ENCODE data around the gene EGLN1. TPM values are rescaled to one million over a fixed set of nuclear protein-coding genes. Genes with fewer than 3 reads are reported as not detected.

EGLN1 gene
- total and polyA plus RNA-seq, 10 of the 15 experiments (the other 5 are each of a cell fraction or from before 2014, with no cell fraction given), result 2.4 to 46.6 (median 8.7) TPM

- H3K27me3 ChIP-seq (replicated peaks in 1 of 2; ENCODE audit: control insufficient read depth in 2 of 2, insufficient read depth in 2 of 2, low read length in 1 of 2), result no peaks in the 10 kb centered on the region
- H2AFZ ChIP-seq (ENCODE audit: control insufficient read depth, low read depth, low read length), result peak within 1 kb of the TSS; percentile 98
- H3K79me2 ChIP-seq (ENCODE audit: control insufficient read depth, insufficient read depth, low read length), result peaks cover 64% of the 10 kb centered on the region
- peak; percentile 98 for FAIRE-seq
- peak within 1 kb of the TSS; percentile 93 for H3K4me2 ChIP-seq (ENCODE audit: control insufficient read depth, insufficient read depth)
- in situ Hi-C loops (cut with MboI), result no loop called here
- ChIA-PET POLR2A (interaction anchor here (0.5 to 1.4 kb wide), 13 partner anchors 11 to 238 kb away, joined by 3 to 6 read pairs (median 3); partner anchors contain the start of gene TSNAX), CTCF (interaction anchor here (0.6 to 2.6 kb wide), 13 partner anchors 11 to 914 kb away, joined by 3 to 15 read pairs (median 3); no protein-coding TSS in a partner anchor), RAD21 (ENCODE audit: unreplicated experiment) (interaction anchor here (0.7 to 2.3 kb wide), 11 partner anchors 12 to 197 kb away, joined by 3 to 13 read pairs (median 3); partner anchors contain the start of gene TSNAX), SMC1A (ENCODE audit: uncharacterized antibody, unreplicated experiment) (interaction anchor here (0.7 to 2.5 kb wide), 12 partner anchors 10 to 695 kb away, joined by 3 to 7 read pairs (median 3); no protein-coding TSS in a partner anchor)
- peak; percentile 99 for DNase-seq (ENCODE audit: low read depth, low spot score)
- peak within 1 kb of the TSS; percentile 95 for H3K27ac ChIP-seq (ENCODE audit: control insufficient read depth, insufficient read depth)
- no TSS peak for BruUV-seq (replicated peaks)
- no peaks in the 10 kb centered on the region; the same call in 1 of the 2 replicates for H4K20me1 ChIP-seq (ENCODE audit: control insufficient read depth, insufficient read depth)
- intact Hi-C loops (cut with micrococcal nuclease; ENCODE audit: unreplicated experiment), result loop anchor here (5.0 kb wide), 1 partner anchor 95 kb away; the partner anchor contains the start of gene GNPAT
- peak within 1 kb of the TSS; percentile 91 for H3K4me3 ChIP-seq
- peak; percentile 84 for ATAC-seq
- no peaks in the 10 kb centered on the region for H3K9me3 ChIP-seq (replicated peaks; ENCODE audit: control insufficient read depth, insufficient read depth, low read length)
- H3K36me3 ChIP-seq (ENCODE audit: control insufficient read depth in 2 of 2, insufficient read depth in 2 of 2, low read length in 1 of 2), result no peaks in the 10 kb centered on the region
- peaks cover 8% of the 10 kb centered on the region for H3K4me1 ChIP-seq (ENCODE audit: control insufficient read depth, insufficient read depth, low read length)
- H3K9ac ChIP-seq (ENCODE audit: control insufficient read depth, insufficient read depth, low read length), result peak within 1 kb of the TSS; percentile 91
- WGBS (ENCODE audit: insufficient coverage, insufficient replicate concordance, low lambda C conversion rate, missing lambda C conversion rate), result under 1% methylated on average over 70 of the region's 74 CpGs
- TF ChIP-seq E4F1 (IDR thresholded peaks at IDR 0.05; ENCODE audit: borderline replicate concordance, partially characterized antibody), result peak; percentile 95
- peak; percentile 99 for TF ChIP-seq CHD2 (IDR thresholded peaks at IDR 0.05; ENCODE audit: borderline replicate concordance, low read depth, low read length)
- TF ChIP-seq ELK1 (IDR thresholded peaks at IDR 0.05; ENCODE audit: low read depth, low read length), result peak; percentile 22; the same call in 1 of the 2 replicates
- TF ChIP-seq PML (IDR thresholded peaks at IDR 0.05; ENCODE audit: low read length), result peak; percentile 65; the same call in 1 of the 2 replicates
- TF ChIP-seq IRF4 (IDR thresholded peaks at IDR 0.05; ENCODE audit: low read depth, low read length), result no peak
- TF ChIP-seq IKZF1 (conservative IDR thresholded peaks at IDR 0.05), result peak; percentile 100
- TF ChIP-seq ATF3 (IDR thresholded peaks at IDR 0.05; ENCODE audit: borderline replicate concordance, extremely low read depth, low read depth, low read length), result peak; percentile 83; the same call in 1 of the 2 replicates
- peak; percentile 81; the same call in 1 of the 2 replicates for TF ChIP-seq CBFB (IDR thresholded peaks at IDR 0.05; ENCODE audit: low read depth)
- peak; percentile 63 for TF ChIP-seq RELB (IDR thresholded peaks at IDR 0.05; ENCODE audit: low read depth)
- TF ChIP-seq SIX5 (IDR thresholded peaks at IDR 0.05; ENCODE audit: low read depth, low read length, severe bottlenecking), result peak; percentile 20
- no peak for TF ChIP-seq PAX8 (IDR thresholded peaks at IDR 0.05)
- peak; percentile 20; the same call in 1 of the 2 replicates for TF ChIP-seq RB1 (IDR thresholded peaks at IDR 0.05; ENCODE audit: borderline replicate concordance)
- TF ChIP-seq SREBF2 (IDR thresholded peaks at IDR 0.05; ENCODE audit: low read length), result no peak
- TF ChIP-seq GATAD2B (conservative IDR thresholded peaks at IDR 0.05; ENCODE audit: low read depth), result peak; percentile 54; the same call in 1 of the 2 replicates
Observed at GRCh38 chr1:231337472-231338269, 84.4 kb downstream of the EGLN1 start, which contains the start of gene EXOC8. TSS of gene EXOC8 (minus strand) at chr1:231337852. CDS start at chr1:231337745, 107 bp downstream.

Data from GM12878 (cell line).